K562 (cell line): ENCODE results near the gene TTC28. TPM values are rescaled to one million over a fixed set of nuclear protein-coding genes. Genes with fewer than 3 reads are reported as not detected.

ENCODE experiments used
- ATAC-seq: fragments of 200-7000 bp; cut with Tn5 transposase; 3 replicates; pipeline ENCODE4 v1.9.1; 2020; ENCODE audit warnings: moderate library complexity
- BruUV-seq: library from RNA; stranded (reverse); fragments of 400-500 nt; replicated peaks from 2 replicates; lab custom pipeline; 2021; lab: Mats Ljungman, UMichigan
- CTCF ChIA-PET: fragments of 300-600 bp; formaldehyde crosslinking; extraction: SDS; loops from one replicate; lab custom pipeline; 2021; ENCODE audit warnings: low intra/inter-chr PET ratio; lab: Yijun Ruan, JAX
- POLR2A ChIA-PET: fragments of 300-600, 350-650 bp; sonication (Branson Sonifier 250); formaldehyde crosslinking; extraction: SDS; loops from one replicate; lab custom pipeline; 2021; ENCODE audit warnings: antibody characterized with exemption, inconsistent platforms; lab: Yijun Ruan, JAX
- DNase-seq, 4 experiments: peaks; one replicate each; pipeline versions ENCODE4 v3.0.0 to v3.0.0-alpha.2; 2011 to 2018; ENCODE audit warnings: low spot score in 3 of 4, mixed read lengths in 3 of 4; ENCODE audit errors: extremely low read depth in 1 of 4
- FAIRE-seq: peaks from 2 replicates; lab custom pipeline; 2011; peaks lifted over from hg19 to GRCh38; lab: Jason Lieb, UNC
- H2AFZ ChIP-seq: 2 replicates; pipeline ENCODE4 v1.6.0; 2011; ENCODE audit warnings: low read depth, low read length, control low read depth, inconsistent platforms
- H3K27ac ChIP-seq: fragments of 200-600 bp; 3 replicates; pipeline ENCODE4 v1.8.0; 2011; ENCODE audit warnings: low read depth, mild to moderate bottlenecking, control low read depth, inconsistent platforms, low read length, moderate library complexity, mixed read lengths; ENCODE audit errors: extremely low read depth
- H3K27me3 ChIP-seq, 2 experiments: fragments of 300-600 bp in 1 of 2; 2 replicates in 1 of 2; 3 replicates in 1 of 2; pipeline versions ENCODE4 v1.6.0 to v1.8.0; 2011; ENCODE audit warnings: inconsistent platforms in 2 of 2, low read length in 2 of 2, mild to moderate bottlenecking in 1 of 2, mixed read lengths in 1 of 2, moderate library complexity in 1 of 2; ENCODE audit not compliant: control insufficient read depth in 2 of 2, insufficient read depth in 2 of 2
- H3K36me3 ChIP-seq: fragments of 300-600 bp; 3 replicates; pipeline ENCODE4 v1.8.0; 2011; ENCODE audit warnings: mild to moderate bottlenecking, low read length, inconsistent platforms; ENCODE audit not compliant: control insufficient read depth, insufficient read depth
- H3K4me1 ChIP-seq, 2 experiments: fragments of 200-600 bp in 1 of 2; replicated peaks in 1 of 2; 2 replicates in 1 of 2; 3 replicates in 1 of 2; pipeline versions ENCODE4 v1.5.1 to v1.8.0; 2011; ENCODE audit warnings: inconsistent platforms in 2 of 2, low read length in 2 of 2, mild to moderate bottlenecking in 1 of 2, mixed read lengths in 1 of 2, moderate library complexity in 1 of 2; ENCODE audit not compliant: control insufficient read depth in 2 of 2, insufficient read depth in 2 of 2
- H3K4me2 ChIP-seq: 2 replicates; pipeline ENCODE4 v1.6.1; 2011; ENCODE audit warnings: low read length, control low read depth, inconsistent platforms, mixed read lengths; ENCODE audit not compliant: insufficient read depth
- H3K4me3 ChIP-seq: fragments of 200-600 bp; sonication (generic), shearing (Covaris generic); 2 replicates; pipeline ENCODE4 v1.5.1; 2016; ENCODE audit warnings: control low read depth, inconsistent platforms
- H3K79me2 ChIP-seq: fragments of 200-600 bp; 3 replicates; pipeline ENCODE4 v1.8.0; 2011; ENCODE audit warnings: low read length, inconsistent platforms; ENCODE audit not compliant: control insufficient read depth, insufficient read depth
- H3K9ac ChIP-seq, 2 experiments: 2 replicates each; pipeline versions ENCODE4 v1.6.0 to v1.6.1; 2011; ENCODE audit warnings: low read depth in 2 of 2, low read length in 2 of 2, control low read depth in 1 of 2, inconsistent platforms in 1 of 2, mild to moderate bottlenecking in 1 of 2, mixed read lengths in 1 of 2; ENCODE audit not compliant: insufficient read depth in 1 of 2
- H3K9me1 ChIP-seq: one replicate; pipeline ENCODE4 v1.6.0; 2011; ENCODE audit warnings: inconsistent platforms, mild to moderate bottlenecking, low read length, moderate library complexity; ENCODE audit not compliant: control insufficient read depth, insufficient read depth
- H3K9me3 ChIP-seq: replicated peaks from 2 replicates; pipeline ENCODE4 v1.5.1; 2011; ENCODE audit warnings: low read depth, low read length, inconsistent platforms; ENCODE audit not compliant: control insufficient read depth, insufficient read depth
- H4K20me1 ChIP-seq: replicated peaks from 2 replicates; pipeline ENCODE4 v1.6.1; 2011; ENCODE audit warnings: low read length, inconsistent platforms, mixed read lengths; ENCODE audit not compliant: control insufficient read depth, insufficient read depth
- BACH1 ChIP-seq: fragments of 200-800 bp; sonication (Bioruptor generic); IDR thresholded peaks from 2 replicates; pipeline ENCODE4 v1.6.1; 2016; ENCODE audit warnings: missing genetic modification characterization, missing compliant biosample characterization
- BCL6 ChIP-seq: fragments of 250-450 bp; sonication (Bioruptor Pico); IDR thresholded peaks from 2 replicates; pipeline ENCODE4 v1.4.0; 2020
- EP300 ChIP-seq: IDR thresholded peaks from 2 replicates; pipeline ENCODE4 v1.6.1; 2012; ENCODE audit warnings: low read length, improper control_type of control experiment
- HNRNPK ChIP-seq: fragments of 200-400 bp; formaldehyde crosslinking; IDR thresholded peaks from one replicate; pipeline ENCODE4 v1.6.1; 2018; ENCODE audit warnings: mild to moderate bottlenecking, low read depth, low read length; ENCODE audit not compliant: poor library complexity, severe bottlenecking
- NCOA4 ChIP-seq: fragments of 450-650 bp; IDR thresholded peaks from 2 replicates; pipeline ENCODE4 v1.6.1; 2018; ENCODE audit warnings: mild to moderate bottlenecking; ENCODE audit not compliant: partially characterized antibody
- RB1 ChIP-seq: fragments of 450-650 bp; IDR thresholded peaks from 2 replicates; pipeline ENCODE4 v1.6.1; 2017; ENCODE audit warnings: low read depth, mild to moderate bottlenecking
- RFX1 ChIP-seq: fragments of 450-650 bp; IDR thresholded peaks from 2 replicates; pipeline ENCODE4 v1.6.1; 2016; ENCODE audit warnings: mild to moderate bottlenecking, moderate library complexity
- SAFB2 ChIP-seq: fragments of 200-400 bp; formaldehyde crosslinking; IDR thresholded peaks from 2 replicates; pipeline ENCODE4 v1.6.1; 2018; ENCODE audit warnings: borderline replicate concordance, low read length, low read depth, moderate library complexity; ENCODE audit not compliant: severe bottlenecking
- XRCC3 ChIP-seq: fragments of 450-650 bp; IDR thresholded peaks from 2 replicates; pipeline ENCODE4 v1.6.1; 2017; ENCODE audit warnings: mild to moderate bottlenecking, moderate library complexity
- ZNF3 ChIP-seq: fragments of 250-450 bp; sonication (Bioruptor Pico); IDR thresholded peaks from 2 replicates; pipeline ENCODE4 v1.5.0; 2021; ENCODE audit warnings: mild to moderate bottlenecking, moderate library complexity
- in situ Hi-C: fragments of 300-500 bp; cut with MboI; formaldehyde crosslinking; loops from 4 replicates; pipeline ENCODE4 v1.15.0; 2018; ENCODE audit warnings: inconsistent platforms, mixed read lengths
- intact Hi-C: fragments of 100-400 bp; cut with micrococcal nuclease; formaldehyde crosslinking; loops from 2 replicates; pipeline ENCODE4 v1.14.2; 2022
- polyA plus RNA-seq, 8 experiments: library from polyadenylated mRNA; depleted of rRNA in 4 of 8; stranded (reverse) in 5 of 8; unstranded in 3 of 8; fragments of >200 nt; fragmentation: Nextera tagmentation in 2 of 8; fragmentation: Illumina TruSeq in 1 of 8; extraction: Ambion mirVana in 2 of 8; extraction: Trizol in 1 of 8; gene quantifications; 2 replicates each; pipeline versions ENCODE4 v1.2.1 to v1.2.3, GENCODE V29; 2011 to 2014; ENCODE audit warnings: inconsistent platforms in 1 of 8, missing spikeins in 1 of 8
- total RNA-seq, 7 experiments: library from RNA; depleted of rRNA in 6 of 7; stranded (reverse); fragments of >200 nt in 6 of 7; fragmentation: Illumina TruSeq in 2 of 7; extraction: Trizol in 2 of 7; gene quantifications; 2 replicates each; pipeline versions ENCODE4 v1.2.1 to v1.2.3, GENCODE V29; 2011 to 2021; ENCODE audit warnings: low replicate concordance in 1 of 7
- TF ChIP-seq, protein P1 (sequence below): sonication (generic); formaldehyde crosslinking; IDR thresholded peaks from 2 replicates; pipeline ENCODE4 v1.8.0; 2022; ENCODE audit warnings: mild to moderate bottlenecking, missing genetic modification reagents

Gene TTC28
- total and polyA plus RNA-seq, 9 of the 15 experiments (the other 6 are each of a cell fraction or from before 2014, with no cell fraction given), result 0.22 to 10.7 (median 3.1) TPM

DNA sequence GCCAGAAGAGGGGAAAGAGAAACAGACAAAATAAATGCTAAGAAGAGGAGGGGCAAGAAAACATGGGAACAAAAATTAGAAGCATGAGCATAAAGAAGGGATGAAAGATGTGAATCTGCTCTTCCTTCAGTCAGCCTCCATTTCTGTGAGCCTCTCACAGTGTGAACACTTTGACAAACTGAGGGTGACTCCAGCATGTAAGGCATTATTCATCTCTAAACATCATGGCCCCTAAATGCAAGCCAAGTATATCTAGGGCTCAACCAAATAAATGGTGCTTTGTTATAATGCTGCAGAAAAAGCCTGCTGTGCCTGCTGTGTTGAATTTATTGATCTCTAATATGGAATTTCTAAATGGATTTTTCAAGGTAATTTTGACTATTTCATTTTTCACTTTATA lies 281.3 kb downstream of the TTC28 start:
- ATAC-seq, result no peak
- intact Hi-C loops (no loop called here), in situ Hi-C loops (no loop called here)
- H3K27me3 ChIP-seq, result no peaks in the 10 kb centered on the region
- no peak for DNase-seq
- no peak for FAIRE-seq
- no peak overlapping the region for H2AFZ ChIP-seq
- H3K4me2 ChIP-seq, result no peak overlapping the region
- CTCF ChIA-PET, result no interaction called here
- no peaks in the 10 kb centered on the region; a peak in 1 of 5 replicates for H3K4me1 ChIP-seq
- H3K9me3 ChIP-seq, result no peaks in the 10 kb centered on the region
- H3K4me3 ChIP-seq, result no peak overlapping the region
- no peaks in the 10 kb centered on the region for H3K36me3 ChIP-seq
- H3K27ac ChIP-seq, result no peak overlapping the region
- H3K79me2 ChIP-seq, result no peaks in the 10 kb centered on the region
- no peaks in the 10 kb centered on the region for H4K20me1 ChIP-seq
- H3K9me1 ChIP-seq, result no peaks in the 10 kb centered on the region
- no peak for TF ChIP-seq RB1
- no peak for TF ChIP-seq NCOA4
- TF ChIP-seq SAFB2, result no peak
- no peak for TF ChIP-seq BACH1 (tag)
- TF ChIP-seq, protein P1, sequence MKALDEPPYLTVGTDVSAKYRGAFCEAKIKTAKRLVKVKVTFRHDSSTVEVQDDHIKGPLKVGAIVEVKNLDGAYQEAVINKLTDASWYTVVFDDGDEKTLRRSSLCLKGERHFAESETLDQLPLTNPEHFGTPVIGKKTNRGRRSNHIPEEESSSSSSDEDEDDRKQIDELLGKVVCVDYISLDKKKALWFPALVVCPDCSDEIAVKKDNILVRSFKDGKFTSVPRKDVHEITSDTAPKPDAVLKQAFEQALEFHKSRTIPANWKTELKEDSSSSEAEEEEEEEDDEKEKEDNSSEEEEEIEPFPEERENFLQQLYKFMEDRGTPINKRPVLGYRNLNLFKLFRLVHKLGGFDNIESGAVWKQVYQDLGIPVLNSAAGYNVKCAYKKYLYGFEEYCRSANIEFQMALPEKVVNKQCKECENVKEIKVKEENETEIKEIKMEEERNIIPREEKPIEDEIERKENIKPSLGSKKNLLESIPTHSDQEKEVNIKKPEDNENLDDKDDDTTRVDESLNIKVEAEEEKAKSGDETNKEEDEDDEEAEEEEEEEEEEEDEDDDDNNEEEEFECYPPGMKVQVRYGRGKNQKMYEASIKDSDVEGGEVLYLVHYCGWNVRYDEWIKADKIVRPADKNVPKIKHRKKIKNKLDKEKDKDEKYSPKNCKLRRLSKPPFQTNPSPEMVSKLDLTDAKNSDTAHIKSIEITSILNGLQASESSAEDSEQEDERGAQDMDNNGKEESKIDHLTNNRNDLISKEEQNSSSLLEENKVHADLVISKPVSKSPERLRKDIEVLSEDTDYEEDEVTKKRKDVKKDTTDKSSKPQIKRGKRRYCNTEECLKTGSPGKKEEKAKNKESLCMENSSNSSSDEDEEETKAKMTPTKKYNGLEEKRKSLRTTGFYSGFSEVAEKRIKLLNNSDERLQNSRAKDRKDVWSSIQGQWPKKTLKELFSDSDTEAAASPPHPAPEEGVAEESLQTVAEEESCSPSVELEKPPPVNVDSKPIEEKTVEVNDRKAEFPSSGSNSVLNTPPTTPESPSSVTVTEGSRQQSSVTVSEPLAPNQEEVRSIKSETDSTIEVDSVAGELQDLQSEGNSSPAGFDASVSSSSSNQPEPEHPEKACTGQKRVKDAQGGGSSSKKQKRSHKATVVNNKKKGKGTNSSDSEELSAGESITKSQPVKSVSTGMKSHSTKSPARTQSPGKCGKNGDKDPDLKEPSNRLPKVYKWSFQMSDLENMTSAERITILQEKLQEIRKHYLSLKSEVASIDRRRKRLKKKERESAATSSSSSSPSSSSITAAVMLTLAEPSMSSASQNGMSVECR (CRISPR knock-in tag), result no peak
- no peak for TF ChIP-seq HNRNPK
- no peak for TF ChIP-seq RFX1
- TF ChIP-seq BCL6, result no peak
- TF ChIP-seq ZNF3 (CRISPR knock-in tag), result no peak
- TF ChIP-seq XRCC3, result no peak
- TF ChIP-seq EP300, result no peak
- TF ChIP-seq, all 486 proteins: peak for 0
- H3K9ac ChIP-seq, result no peak overlapping the region
- no TSS peak for BruUV-seq
- POLR2A ChIA-PET, result no interaction called here
